HL-60 (cell line): ENCODE data around the gene MCRS1.

Source experiments
- GABPA ChIP-seq: IDR thresholded peaks from 2 replicates; pipeline ENCODE4 v1.6.1; 2012; ENCODE audit warnings: low read depth
- POLR2AphosphoS5 ChIP-seq: IDR thresholded peaks from 2 replicates; pipeline ENCODE4 v1.6.1; 2012; ENCODE audit warnings: low read depth
- TF ChIP-seq, protein P1 (sequence below): IDR thresholded peaks from one replicate; pipeline ENCODE4 v1.5.1; 2011; ENCODE audit warnings: low read length, control low read depth, inconsistent platforms; ENCODE audit not compliant: insufficient read depth
- TF ChIP-seq, protein P2 (sequence below): IDR thresholded peaks from 2 replicates; pipeline ENCODE4 v1.6.1; 2012; ENCODE audit warnings: low read depth; ENCODE audit not compliant: insufficient replicate concordance

GRCh38 chr12:49609875-49610154 lies 41.9 kb upstream of the MCRS1 start:
- TF ChIP-seq, protein P1, sequence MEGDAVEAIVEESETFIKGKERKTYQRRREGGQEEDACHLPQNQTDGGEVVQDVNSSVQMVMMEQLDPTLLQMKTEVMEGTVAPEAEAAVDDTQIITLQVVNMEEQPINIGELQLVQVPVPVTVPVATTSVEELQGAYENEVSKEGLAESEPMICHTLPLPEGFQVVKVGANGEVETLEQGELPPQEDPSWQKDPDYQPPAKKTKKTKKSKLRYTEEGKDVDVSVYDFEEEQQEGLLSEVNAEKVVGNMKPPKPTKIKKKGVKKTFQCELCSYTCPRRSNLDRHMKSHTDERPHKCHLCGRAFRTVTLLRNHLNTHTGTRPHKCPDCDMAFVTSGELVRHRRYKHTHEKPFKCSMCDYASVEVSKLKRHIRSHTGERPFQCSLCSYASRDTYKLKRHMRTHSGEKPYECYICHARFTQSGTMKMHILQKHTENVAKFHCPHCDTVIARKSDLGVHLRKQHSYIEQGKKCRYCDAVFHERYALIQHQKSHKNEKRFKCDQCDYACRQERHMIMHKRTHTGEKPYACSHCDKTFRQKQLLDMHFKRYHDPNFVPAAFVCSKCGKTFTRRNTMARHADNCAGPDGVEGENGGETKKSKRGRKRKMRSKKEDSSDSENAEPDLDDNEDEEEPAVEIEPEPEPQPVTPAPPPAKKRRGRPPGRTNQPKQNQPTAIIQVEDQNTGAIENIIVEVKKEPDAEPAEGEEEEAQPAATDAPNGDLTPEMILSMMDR = no peak
- no peak for TF ChIP-seq POLR2AphosphoS5
- TF ChIP-seq, protein P2, sequence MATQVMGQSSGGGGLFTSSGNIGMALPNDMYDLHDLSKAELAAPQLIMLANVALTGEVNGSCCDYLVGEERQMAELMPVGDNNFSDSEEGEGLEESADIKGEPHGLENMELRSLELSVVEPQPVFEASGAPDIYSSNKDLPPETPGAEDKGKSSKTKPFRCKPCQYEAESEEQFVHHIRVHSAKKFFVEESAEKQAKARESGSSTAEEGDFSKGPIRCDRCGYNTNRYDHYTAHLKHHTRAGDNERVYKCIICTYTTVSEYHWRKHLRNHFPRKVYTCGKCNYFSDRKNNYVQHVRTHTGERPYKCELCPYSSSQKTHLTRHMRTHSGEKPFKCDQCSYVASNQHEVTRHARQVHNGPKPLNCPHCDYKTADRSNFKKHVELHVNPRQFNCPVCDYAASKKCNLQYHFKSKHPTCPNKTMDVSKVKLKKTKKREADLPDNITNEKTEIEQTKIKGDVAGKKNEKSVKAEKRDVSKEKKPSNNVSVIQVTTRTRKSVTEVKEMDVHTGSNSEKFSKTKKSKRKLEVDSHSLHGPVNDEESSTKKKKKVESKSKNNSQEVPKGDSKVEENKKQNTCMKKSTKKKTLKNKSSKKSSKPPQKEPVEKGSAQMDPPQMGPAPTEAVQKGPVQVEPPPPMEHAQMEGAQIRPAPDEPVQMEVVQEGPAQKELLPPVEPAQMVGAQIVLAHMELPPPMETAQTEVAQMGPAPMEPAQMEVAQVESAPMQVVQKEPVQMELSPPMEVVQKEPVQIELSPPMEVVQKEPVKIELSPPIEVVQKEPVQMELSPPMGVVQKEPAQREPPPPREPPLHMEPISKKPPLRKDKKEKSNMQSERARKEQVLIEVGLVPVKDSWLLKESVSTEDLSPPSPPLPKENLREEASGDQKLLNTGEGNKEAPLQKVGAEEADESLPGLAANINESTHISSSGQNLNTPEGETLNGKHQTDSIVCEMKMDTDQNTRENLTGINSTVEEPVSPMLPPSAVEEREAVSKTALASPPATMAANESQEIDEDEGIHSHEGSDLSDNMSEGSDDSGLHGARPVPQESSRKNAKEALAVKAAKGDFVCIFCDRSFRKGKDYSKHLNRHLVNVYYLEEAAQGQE = no peak
- TF ChIP-seq GABPA = no peak
